Right renal cortex interstitium (tissue), 3 donors: ENCODE data around the gene MID1. TPM values are rescaled to one million over a fixed set of nuclear protein-coding genes. Genes with fewer than 3 reads are reported as not detected.

Source experiments
- DNase-seq, 3 donors: peaks; one replicate each; pipeline ENCODE4 v3.0.0-alpha.2; 2013; ENCODE audit warnings: low read depth in 3 of 3, low spot score in 2 of 3
- polyA plus RNA-seq, 3 donors: library from polyadenylated mRNA; unstranded; fragments of 120-200 nt; gene quantifications; one replicate each; pipeline ENCODE4 v1.2.1, GENCODE V29; 2013; ENCODE audit not compliant: insufficient read length in 3 of 3

Gene MID1
- polyA plus RNA-seq, 3 donors, result 22.6 to 23.8 (median 23.7) TPM

DNA sequence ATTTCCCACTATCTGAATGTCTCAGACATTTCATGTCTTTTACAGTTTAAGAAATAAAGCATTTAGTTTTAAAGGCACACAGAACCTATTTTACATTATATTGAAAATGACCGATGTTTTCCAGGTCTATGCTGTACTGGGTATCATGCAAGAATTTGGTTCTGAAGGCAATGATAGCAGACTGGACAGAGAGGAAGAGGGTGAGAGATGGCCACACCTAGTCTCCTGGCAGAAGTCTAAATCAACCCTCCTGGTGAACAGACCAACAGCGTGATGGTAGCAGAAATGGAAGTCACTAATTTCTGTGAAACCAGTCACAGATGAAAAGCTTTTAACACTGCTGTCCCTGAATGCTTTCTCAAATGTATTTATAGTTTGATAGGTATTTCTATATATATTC, 41.9 kb downstream of the MID1 start:
- DNase-seq, result no peak

DNA sequence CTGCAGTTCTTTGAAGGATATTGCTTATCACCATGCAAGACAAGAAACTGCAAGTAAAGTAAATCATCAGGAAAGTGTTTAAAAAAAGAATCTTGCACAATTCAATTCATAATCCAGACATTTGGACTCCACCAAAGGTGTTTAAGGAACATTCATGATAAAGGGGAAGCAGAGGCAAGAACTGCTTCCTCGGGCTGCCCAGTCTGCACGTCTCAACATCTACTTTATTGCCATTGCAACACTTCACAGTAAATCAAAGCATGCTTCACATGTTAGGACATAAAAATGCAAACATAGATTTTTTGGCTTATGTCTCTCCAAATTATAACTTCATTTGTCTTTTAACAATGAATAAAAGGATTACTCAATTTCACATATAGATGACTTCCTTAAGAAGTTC, 42.5 kb downstream of the MID1 start:
- DNase-seq, result no peak

DNA sequence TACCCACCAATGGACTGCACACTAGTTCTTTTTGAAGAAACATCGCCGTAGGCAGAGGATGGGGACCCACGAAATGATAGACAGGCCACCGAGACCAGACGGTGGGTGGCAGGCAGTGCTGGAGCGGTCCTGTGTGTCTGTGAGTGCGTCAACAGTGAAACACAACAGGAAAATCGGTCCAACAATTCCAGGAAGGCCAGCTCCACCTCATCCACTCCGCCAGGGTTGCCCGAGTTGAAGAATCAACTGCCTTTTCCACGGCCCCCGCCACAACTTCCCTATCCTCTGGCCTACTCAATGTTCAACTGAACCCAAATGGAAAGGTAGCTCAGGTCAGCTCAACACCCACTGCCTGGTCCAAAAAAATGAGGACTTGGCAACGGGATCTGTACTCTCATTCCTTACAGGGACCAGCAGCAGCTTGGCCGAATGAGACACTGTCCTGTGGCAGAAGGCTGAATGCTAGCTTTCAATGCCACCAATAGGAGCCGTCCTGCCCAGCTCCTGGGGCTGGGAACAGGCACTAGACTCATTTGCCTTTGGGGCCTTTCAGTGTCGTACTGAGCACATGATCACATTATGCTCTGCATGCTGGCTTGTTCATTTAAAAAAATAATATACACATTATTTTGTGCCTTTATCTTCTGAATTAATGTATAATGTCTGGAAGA, 43.5 kb downstream of the MID1 start:
- DNase-seq, result no peak

DNA sequence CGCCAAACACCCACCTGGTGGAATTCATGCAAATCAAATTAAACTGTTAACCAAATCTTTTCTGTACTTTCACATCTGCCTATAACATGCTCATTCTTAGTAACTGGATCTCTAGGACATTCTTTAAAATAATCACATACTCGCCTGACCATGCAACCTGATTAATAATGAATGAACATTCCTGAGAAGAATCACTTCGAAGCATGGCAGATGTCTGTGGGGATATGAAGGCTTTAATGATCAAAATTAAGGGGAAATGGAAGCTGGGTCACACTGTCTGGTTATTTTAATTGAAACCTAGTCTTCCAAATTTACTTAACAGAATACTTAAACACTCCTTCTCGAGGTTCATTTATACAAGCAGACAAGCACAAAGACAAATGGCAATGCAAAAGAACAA, 44.2 kb downstream of the MID1 start:
- DNase-seq, result no peak

DNA sequence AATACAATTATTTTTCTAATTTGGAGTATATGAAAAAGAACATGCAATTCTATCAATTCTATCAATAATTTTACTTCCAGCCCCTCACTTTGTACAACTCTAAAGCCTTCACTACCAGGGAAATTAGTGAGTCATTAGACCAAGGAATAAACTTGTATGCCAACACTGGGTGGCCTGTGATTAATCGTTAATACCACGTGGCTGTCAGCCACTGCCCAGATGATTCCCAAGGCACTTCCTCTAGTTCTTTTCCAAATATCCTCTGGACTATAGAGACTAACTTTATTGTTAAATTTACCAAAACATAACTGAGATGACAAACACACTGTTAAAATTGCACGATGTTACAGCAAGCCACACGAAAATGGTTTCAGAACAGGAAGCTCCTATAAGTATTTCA, 45.7 kb downstream of the MID1 start:
- no peak for DNase-seq

DNA sequence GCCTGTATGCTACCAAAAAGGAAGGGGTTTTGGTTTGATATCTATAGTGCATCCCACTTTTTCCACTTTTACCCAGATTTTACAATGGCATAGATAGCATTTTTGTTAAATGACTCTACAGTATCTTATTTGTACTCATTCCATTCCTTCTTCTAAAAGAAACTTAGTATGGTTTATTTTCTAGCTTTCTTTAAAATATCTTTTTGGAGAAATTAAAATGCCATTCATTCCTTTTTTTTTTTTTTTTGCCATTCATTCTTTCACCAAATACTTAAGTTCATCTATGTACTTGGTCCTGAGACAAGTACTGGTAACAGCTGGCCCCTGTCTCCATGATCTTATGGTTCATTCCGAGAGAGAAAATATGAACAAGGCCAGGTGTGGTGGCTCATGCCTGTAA, 49.1 kb downstream of the MID1 start:
- DNase-seq, result no peak

DNA sequence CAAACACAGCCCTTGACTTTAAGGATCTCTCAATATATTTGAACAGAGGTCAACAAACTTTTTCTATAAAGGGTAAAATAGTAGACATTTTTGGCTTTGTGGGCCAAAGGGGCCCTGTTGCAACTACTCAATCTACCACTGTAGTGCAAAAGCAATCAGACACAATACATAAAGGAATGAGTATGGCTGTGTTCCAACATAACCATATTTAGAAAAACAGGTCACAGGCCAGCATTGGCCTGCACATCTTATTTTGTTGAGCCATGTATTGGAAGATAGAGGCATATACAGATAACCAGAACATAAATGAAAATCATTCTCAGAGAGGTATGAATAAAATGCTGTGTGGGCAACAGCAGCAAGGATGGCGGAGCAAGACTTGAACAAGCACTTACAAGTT, 49.8 kb downstream of the MID1 start:
- no peak for DNase-seq

DNA sequence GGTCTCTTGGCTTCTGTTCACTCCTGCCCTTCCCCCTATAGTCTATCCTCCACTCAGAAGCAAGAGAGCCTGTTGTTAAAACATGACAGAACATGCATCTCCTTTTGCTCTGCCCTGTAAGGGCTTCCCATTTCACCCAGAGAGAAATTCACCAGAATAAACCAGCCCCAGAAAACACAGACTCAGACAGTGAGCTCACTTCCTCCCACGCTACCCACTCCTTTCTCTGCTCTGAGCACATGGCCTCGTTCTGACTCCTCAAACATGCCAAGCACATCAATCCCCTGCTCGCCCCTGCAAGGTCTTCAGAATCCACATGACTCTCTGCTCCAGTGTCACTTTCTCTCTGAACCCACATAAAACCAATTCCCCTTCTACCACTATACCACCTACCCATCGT, 50.4 kb downstream of the MID1 start:
- DNase-seq, result no peak

DNA sequence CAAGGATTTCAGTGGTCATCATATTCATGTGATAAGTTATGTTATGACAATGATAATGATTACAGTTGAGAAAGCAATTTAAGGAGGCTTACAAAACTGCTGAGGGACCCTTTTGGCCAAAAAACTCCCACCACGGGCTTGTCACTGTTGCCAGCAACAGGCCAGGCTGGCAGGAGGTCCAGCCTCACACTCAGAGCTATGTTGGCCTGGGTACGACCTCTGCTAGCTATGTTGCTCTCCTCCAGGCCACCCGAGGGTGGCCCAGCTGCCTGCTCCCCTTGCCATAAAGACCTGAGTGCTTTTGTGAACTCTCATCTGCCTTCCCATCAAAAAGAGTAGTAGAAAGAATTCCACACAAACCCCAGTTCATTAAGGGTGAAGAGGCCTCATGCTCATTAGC, 52.0 kb downstream of the MID1 start:
- DNase-seq, result no peak

DNA sequence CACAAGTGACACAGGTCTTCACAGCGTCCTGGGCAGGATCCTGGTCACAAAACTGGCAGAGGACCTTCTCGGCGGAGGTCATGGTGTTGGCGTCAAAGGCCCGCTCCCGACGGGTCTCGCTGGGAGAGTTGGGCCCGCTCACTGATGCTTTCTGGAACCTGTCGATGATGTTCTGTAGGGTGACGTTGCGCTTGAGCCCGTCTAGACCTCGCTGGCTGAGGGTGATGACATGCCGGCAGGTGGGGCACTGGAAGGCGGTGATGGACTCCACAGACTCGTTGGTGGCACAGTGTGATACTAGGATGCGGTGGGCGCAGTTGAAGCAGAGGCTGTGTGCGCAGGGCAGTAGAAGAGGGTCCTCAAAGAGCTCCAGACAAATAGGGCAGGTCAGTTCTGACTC, 53.2 kb downstream of the MID1 start:
- no peak for DNase-seq

DNA sequence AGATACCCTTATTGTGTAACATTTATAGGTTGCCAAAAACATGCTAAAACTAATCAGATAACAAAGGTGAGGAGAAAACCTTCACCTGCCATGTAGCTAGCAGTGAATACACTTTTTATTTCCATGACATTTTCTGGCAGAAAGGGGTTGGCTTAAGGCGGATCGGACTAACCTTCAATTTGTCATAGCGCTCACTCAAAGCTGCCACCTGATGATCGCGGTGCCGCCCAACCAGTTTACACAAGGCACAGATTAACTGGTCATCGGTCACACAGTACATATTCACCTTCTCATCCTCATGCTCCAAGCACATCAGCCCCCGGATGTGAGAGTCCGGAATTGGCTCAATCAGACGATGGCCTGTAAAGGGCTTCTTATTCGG, 53.7 kb downstream of the MID1 start:
- DNase-seq, result no peak

DNA sequence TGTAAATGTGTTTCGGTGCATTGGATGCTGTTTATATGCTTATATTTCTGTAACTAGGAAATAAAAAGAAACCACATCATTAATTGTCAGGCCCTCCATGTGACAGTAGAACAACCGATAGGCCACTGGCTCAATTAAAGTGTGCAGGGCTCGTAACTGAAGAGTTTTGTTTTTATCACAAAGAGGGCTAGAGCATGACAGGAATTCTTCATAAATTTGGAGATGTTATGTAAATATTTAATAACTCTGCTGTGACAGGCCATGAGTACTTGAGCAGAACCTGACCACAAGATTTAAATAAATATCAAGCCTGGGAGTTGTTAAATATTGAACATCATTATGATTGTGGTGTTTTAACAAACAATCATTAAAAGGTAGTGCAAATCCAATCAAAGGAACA, 55.9 kb downstream of the MID1 start:
- DNase-seq, result no peak

DNA sequence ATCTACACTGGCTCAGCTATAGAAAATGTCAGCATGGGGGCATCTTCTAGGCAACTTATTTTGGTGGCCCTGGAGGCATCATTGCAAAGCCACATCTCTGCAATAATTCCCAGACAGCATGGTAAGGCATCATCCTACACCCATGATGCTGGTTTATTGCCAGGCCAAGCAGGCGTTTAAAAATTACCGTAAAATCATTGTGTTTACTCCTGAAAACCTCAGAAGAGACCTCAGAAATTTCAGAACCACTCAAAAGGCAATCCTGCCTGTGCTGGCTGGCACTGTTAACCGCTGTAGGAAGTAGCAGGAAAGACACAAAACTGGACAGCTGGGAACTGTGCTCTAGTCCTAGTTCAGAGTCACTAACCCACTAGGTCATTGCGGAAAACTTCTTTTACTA, 63.2 kb downstream of the MID1 start:
- no peak for DNase-seq

DNA sequence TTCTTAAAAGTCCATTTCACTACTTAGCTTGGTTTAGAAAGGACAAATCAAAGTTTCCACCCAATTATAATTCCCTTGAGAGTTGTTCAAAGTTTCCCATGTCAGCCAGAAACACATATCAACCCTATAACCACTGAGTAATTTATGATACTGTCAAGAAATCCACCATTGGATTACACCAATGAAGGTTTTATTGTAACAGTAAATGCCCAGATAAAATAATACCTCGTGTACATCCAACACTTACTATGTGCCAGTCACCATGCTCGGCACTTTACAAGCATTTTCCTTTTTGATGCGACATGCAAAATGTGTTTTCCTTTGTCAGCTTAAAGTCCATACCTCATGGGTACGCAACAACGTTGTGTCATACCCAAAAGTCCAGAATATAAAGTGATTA, 64.0 kb downstream of the MID1 start:
- no peak for DNase-seq

DNA sequence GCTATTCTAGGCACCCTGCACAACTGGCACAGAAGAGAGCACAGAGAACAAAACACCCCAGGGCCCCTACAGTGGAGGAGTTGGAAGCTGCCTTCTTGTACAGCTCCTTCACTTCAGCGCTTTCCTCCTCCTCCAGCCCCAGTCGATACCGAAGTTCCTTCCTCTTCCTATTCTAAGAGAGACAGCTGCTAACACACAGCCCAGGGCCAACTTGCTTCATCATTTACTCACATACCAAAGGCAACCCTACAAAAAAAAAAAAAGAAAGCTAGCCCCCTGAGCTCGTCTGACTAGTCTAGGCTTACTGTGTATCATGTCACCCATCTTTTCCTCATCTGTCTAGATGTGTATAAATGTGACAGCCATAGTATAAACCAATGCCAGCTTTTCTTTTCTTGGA, 64.5 kb downstream of the MID1 start:
- DNase-seq, result no peak

DNA sequence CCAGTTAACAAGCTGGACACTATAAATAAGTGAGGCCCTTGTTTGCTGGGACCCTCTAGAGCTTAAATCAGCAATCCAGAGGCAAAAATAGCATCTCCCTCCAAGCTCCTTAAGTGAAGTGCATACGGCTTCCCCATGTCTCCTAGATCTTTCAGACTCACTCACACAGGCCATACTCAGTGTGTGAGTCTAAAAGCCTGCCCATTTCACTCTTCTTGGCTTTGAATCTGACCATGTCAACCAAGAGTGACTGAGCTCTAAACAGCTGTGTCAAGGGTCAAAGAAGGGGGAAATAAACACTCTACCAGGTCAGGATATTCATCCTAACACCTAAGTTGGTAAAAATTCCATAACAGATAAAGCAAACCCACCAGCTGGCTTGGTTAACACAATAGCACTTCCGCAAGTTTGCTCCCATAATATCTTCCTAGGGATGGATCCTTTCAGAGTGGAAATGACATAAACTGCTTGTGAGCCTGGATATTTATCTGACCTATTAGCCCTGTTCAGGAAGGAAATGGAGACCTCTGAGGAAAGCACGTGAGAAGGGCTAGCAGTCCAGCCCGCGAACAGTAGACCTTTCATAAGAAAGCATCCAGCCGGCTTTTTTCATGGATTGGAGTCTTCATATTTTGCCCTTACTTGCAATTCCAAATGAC, 65.6 kb downstream of the MID1 start:
- no peak for DNase-seq

DNA sequence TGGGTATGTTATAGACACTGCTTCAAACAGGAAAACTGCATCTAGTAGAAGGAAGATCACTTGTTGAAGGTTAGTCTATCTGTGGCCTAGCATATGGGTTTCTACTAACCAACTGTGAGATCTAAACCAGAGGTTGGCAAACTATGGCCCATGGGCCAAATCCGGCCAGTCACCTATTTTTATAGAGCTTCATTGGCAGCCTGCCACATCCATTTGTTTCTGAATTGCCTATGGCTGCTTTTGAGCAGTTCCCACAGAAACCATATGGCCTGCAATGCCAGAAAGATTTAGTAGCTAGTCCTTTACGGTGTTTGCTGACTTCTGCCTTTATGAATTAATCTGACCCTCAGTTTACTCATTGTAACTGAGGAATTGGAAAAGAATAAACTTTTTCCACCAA, 71.1 kb downstream of the MID1 start:
- no peak for DNase-seq

DNA sequence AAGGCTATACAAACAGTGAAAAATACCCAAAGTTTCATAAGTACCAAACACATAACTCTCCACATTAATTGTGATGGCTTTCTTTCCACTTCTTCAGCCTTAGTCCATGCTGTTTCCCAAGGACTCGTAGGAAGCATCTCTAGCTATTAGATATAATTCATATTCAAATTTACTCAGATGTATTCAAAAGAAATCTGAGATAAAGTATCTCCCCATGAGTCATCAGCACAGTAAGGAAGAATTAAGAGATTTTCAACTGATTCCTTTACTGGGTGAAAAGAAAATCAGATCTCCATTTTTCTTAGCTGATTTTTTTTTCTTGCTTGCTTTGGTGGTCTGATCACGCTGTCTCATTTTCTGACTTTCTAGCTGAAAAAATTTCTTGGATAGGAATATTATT, 71.7 kb downstream of the MID1 start:
- DNase-seq, result no peak

DNA sequence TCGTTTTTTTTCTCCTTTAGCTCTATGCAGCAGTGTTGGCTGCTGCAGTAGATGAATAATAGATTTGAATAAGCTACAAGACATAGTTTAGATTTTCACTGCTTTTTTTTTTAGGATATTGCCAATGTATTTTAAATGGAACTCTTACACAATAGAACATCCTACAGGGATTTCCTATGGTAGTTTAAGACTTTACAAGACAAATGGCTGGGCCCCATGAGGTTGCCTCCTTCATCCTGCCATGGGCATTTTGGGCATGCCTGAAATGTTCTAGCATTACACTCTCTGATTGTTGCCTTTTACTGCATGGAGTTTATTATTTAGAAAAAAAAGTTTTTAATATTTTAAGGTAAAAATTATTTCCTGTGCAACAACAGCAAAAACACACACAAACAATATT, 74.5 kb downstream of the MID1 start:
- no peak for DNase-seq

DNA sequence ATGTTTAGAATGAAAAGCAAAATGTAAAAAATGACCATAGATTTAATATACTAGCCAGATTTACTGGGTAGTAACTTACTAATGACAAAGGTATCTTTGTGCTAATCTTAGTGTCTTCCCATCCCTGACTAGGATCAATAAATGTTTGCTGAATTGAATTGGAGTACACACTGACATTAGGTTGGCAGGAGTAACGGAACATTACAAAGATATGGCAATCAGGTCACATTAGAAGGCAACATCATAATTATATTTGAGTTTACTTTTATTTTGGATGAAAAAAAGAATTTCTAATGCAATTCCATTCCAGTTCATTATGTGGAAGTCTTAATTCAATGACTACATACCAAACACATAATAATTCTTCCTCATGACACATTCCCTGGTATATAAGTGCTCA, 77.8 kb downstream of the MID1 start:
- DNase-seq, result no peak

DNA sequence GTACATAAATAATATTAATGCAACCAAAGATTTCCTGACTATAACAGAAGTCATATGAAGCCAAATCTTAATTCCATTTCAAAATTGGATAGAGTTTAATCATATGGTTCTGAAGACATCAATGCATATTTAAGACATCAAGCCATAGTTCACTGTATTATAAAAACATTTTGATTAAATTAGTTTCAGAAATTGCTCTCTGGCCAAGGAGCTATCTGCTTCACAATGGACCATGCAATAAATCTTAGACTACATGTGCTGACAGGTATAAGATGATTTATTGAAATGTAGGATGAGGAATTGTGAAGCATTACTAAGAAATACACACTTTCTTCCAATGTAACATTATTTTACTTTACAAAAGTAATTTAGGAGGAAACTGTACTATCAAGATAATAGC, 81.6 kb downstream of the MID1 start:
- DNase-seq, result no peak

DNA sequence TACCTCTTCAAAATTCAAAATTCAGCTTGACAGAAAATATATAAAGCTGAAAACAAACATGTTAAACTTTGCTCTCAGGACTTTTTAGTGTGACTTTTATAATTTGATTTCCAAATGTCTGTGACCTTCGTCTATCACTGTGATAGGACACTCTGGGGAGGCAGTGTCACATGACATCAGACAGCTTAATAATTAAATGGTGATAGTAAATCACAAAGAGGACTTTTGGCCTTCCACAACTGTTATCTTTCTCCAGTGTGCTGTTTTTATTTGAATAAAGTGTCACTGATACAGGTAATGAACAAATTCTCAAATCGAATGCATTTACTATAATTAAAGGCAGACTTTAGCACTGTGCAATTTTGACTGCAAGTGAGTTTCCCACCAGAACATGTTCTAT, 83.1 kb downstream of the MID1 start:
- DNase-seq, result no peak

DNA sequence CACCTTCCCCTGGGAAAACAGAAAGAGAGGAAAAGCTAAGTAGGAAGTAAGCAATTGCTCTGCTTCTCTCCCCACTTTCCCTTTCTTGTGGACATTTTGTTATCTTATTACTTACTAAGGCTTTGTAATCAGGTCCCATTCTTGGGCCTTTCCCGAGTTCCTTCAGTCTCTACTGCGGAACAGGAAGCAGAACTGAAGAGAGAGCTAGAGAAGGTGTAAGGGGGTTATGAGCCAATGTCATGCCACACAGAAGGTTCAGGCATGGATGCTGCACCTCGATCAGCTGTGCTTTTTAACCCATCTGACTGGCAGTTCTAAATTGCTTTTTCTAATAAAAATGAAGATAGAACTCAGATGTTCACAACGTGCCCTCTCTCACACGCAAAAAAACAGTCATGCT, 83.6 kb downstream of the MID1 start:
- no peak for DNase-seq
